Measurements from ENCODE around the gene BFSP2.

Gene BFSP2

DNA sequence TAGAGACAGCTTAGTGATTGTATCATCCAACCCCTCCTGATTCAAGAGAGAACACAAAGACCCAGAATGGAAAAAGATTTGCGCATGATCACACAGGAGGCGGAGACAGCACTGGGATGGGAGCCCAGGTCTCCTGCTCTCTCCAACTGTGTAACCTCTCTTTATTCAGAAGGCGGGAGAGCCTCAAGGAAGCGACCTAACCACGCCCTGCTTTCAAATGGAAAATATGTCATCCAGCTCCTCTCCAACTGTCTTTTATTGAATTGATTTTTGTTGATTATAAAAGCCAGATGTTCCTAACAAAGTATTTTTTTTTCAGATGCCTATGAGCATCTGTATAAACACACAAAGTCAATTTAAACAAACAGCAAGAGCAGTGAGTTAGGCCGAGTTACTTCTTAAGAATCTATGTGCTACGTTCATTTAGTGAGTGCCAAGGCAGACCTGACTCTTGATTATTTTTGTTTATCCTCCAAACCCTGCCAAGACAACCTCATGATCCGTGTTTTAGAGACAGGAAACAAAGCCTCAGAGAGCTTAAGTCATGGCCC lies 74.5 kb downstream of the BFSP2 start:
- WGBS, 2 donors (ENCODE audit: extremely low coverage in 2 of 2, insufficient read length in 2 of 2, insufficient replicate concordance in 1 of 2), result no CpG with 5 or more reads among the region's 8 CpGs
- no peak overlapping the region for H3K4me3 ChIP-seq (ENCODE audit: low read length in 2 of 2)
- no peak overlapping the region for H2BK15ac ChIP-seq (ENCODE audit: low read length)
- no peak overlapping the region for H3K14ac ChIP-seq (ENCODE audit: low read length)
- H3K27me3 ChIP-seq (ENCODE audit: control insufficient read depth in 3 of 3, insufficient read depth in 3 of 3, low read depth in 1 of 3, low read length in 3 of 3), result peaks cover 0 to 6% (median 0%) of the 10 kb centered on the region in 3 experiments
- H2BK12ac ChIP-seq (ENCODE audit: low read length), result peak overlapping the region; percentile 12
- no peak overlapping the region for H3K4ac ChIP-seq (ENCODE audit: low read length)
- no peak overlapping the region for H3K18ac ChIP-seq (ENCODE audit: low read length)
- no peak overlapping the region for H2AK5ac ChIP-seq (ENCODE audit: low read depth, low read length)
- H3K4me1 ChIP-seq (ENCODE audit: control insufficient read depth in 2 of 2, insufficient read depth in 1 of 2, low read depth in 1 of 2, low read length in 2 of 2), result peaks cover 2 to 36% of the 10 kb centered on the region in 2 donors
- no peak overlapping the region for H3K4me2 ChIP-seq (ENCODE audit: insufficient read depth, low read length, poor library complexity, severe bottlenecking)
- H2AFZ ChIP-seq (ENCODE audit: low read length), result peak overlapping the region; percentile 44
- no peak for DNase-seq (ENCODE audit: low spot score)
- H2BK120ac ChIP-seq (ENCODE audit: low read depth, low read length), result no peak overlapping the region
- no peak overlapping the region for H3K9ac ChIP-seq (ENCODE audit: low read depth, low read length, poor library complexity)
- no peaks in the 10 kb centered on the region for H3K79me1 ChIP-seq (ENCODE audit: low read depth, low read length)
- H4K8ac ChIP-seq (ENCODE audit: low read depth, low read length), result no peak overlapping the region
- H3K27ac ChIP-seq (replicated peaks; ENCODE audit: low read length), result peak overlapping the region; percentile 94
- no peaks in the 10 kb centered on the region for H3K9me3 ChIP-seq (replicated peaks in 1 of 2; ENCODE audit: control insufficient read depth in 2 of 2, insufficient read depth in 1 of 2, low read depth in 1 of 2, low read length in 2 of 2)
- no peaks in the 10 kb centered on the region for H3K36me3 ChIP-seq (replicated peaks in 1 of 2; ENCODE audit: control insufficient read depth in 2 of 2, insufficient read depth in 2 of 2, low read length in 2 of 2)
- H2BK5ac ChIP-seq (ENCODE audit: low read length), result peak overlapping the region; percentile 40
- H4K91ac ChIP-seq (ENCODE audit: low read depth, low read length, poor library complexity), result no peak overlapping the region
- no peak overlapping the region for H3K23ac ChIP-seq (ENCODE audit: low read depth, low read length, poor library complexity)

DNA sequence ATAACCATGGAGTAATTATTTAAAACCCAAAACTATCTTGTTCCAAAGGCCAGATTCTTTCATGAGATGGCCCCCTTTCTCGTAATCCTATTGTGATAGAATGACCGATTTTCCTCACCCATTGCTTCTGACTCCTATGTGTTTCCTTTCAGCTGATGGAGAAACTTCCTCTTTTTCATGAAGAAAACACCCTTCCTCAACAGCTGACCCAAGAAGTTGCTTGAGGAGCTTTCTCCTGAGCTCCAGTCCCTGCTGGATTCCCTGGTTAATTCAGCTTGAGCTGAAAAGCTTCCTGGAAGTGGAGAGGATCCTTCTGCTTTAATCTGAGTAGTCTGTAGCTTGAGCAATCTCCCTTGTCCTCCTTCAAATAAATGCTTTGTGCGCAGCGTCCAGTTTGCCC lies 75.0 kb downstream of the BFSP2 start:
- Histone ChIP-seq H3K4ac (ENCODE audit: low read length) (no peak overlapping the region), H3K4me3 (ENCODE audit: low read length in 2 of 2) (no peak overlapping the region), H3K27ac (replicated peaks; ENCODE audit: low read length) (peak overlapping the region; percentile 94), H2BK120ac (ENCODE audit: low read depth, low read length) (peak overlapping the region; percentile 90), H2BK12ac (ENCODE audit: low read length) (no peak overlapping the region), H2BK5ac (ENCODE audit: low read length) (peak overlapping the region; percentile 40), H3K36me3 (replicated peaks in 1 of 2; ENCODE audit: control insufficient read depth in 2 of 2, insufficient read depth in 2 of 2, low read length in 2 of 2) (no peaks in the 10 kb centered on the region), H3K23ac (ENCODE audit: low read depth, low read length, poor library complexity) (no peak overlapping the region), H3K79me1 (ENCODE audit: low read depth, low read length) (no peaks in the 10 kb centered on the region), H4K8ac (ENCODE audit: low read depth, low read length) (no peak overlapping the region), H3K14ac (ENCODE audit: low read length) (no peak overlapping the region), H2AK5ac (ENCODE audit: low read depth, low read length) (peak overlapping the region; percentile 33), H3K18ac (ENCODE audit: low read length) (peak overlapping the region; percentile 91), H3K9ac (ENCODE audit: low read depth, low read length, poor library complexity) (no peak overlapping the region), H4K91ac (ENCODE audit: low read depth, low read length, poor library complexity) (peak overlapping the region; percentile 87), H2AFZ (ENCODE audit: low read length) (no peak overlapping the region), H3K27me3 (ENCODE audit: control insufficient read depth in 3 of 3, insufficient read depth in 3 of 3, low read depth in 1 of 3, low read length in 3 of 3) (peaks cover 0 to 4% (median 0%) of the 10 kb centered on the region in 3 experiments), H3K4me1 (ENCODE audit: control insufficient read depth in 2 of 2, insufficient read depth in 1 of 2, low read depth in 1 of 2, low read length in 2 of 2) (peaks cover 2 to 37% of the 10 kb centered on the region in 2 donors), H3K4me2 (ENCODE audit: insufficient read depth, low read length, poor library complexity, severe bottlenecking) (no peak overlapping the region), H2BK15ac (ENCODE audit: low read length) (peak overlapping the region; percentile 41), H3K9me3 (replicated peaks in 1 of 2; ENCODE audit: control insufficient read depth in 2 of 2, insufficient read depth in 1 of 2, low read depth in 1 of 2, low read length in 2 of 2) (no peaks in the 10 kb centered on the region)
- no CpG with 5 or more reads among the region's 4 CpGs for WGBS, 2 donors (ENCODE audit: extremely low coverage in 2 of 2, insufficient read length in 2 of 2, insufficient replicate concordance in 1 of 2)
- DNase-seq (ENCODE audit: low spot score), result no peak

DNA sequence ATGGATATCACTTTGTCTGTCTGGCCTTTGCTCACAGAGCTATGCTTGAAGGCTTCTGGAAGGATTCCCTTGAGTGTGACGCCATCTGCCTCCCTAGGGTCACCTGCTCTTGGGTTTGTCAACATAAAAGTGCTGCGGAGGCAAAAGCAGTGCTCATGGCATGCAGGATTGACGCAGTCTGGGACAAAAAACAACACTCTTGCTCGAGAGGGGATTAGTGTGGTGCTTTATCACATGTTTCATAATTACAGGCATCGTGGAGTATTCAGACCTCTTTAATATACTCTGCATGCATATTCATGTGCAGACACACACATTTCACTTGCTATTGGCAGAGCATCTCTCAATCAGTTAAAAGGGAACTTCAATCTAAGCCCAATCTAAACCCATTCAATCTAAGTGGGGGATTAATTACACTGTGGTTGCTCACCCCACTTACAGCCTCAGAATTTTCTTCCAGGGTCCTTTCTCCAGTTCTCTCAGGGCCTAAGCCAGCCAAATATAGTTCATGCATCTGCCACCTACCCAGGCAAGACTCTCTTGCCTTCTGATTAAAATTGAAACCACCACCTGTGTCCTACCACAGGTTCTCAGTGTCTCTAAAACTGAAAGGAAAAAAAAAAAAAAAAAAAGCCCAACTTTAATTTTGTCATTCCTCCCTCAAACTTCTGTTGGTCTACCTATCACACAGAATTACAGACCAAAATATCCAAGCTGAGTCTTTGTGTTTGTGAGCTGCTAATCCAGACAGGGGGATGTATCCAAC lies 75.6 kb downstream of the BFSP2 start:
- WGBS, 2 donors (ENCODE audit: extremely low coverage in 2 of 2, insufficient read length in 2 of 2, insufficient replicate concordance in 1 of 2), result no CpG with 5 or more reads among the region's 5 CpGs
- no peak overlapping the region for H3K4me2 ChIP-seq (ENCODE audit: insufficient read depth, low read length, poor library complexity, severe bottlenecking)
- peak overlapping the region; percentile 55 for H3K4ac ChIP-seq (ENCODE audit: low read length)
- H3K4me3 ChIP-seq (ENCODE audit: low read length in 2 of 2), result no peak overlapping the region
- peak overlapping the region; percentile 40 for H2BK5ac ChIP-seq (ENCODE audit: low read length)
- H2BK12ac ChIP-seq (ENCODE audit: low read length), result peak overlapping the region; percentile 77
- H3K36me3 ChIP-seq (replicated peaks in 1 of 2; ENCODE audit: control insufficient read depth in 2 of 2, insufficient read depth in 2 of 2, low read length in 2 of 2), result no peaks in the 10 kb centered on the region
- H2AK5ac ChIP-seq (ENCODE audit: low read depth, low read length), result peak overlapping the region; percentile 33
- H3K23ac ChIP-seq (ENCODE audit: low read depth, low read length, poor library complexity), result no peak overlapping the region
- H4K91ac ChIP-seq (ENCODE audit: low read depth, low read length, poor library complexity), result peak overlapping the region; percentile 87
- no peak overlapping the region for H2AFZ ChIP-seq (ENCODE audit: low read length)
- peak overlapping the region; percentile 94 for H3K27ac ChIP-seq (replicated peaks; ENCODE audit: low read length)
- H3K14ac ChIP-seq (ENCODE audit: low read length), result no peak overlapping the region
- DNase-seq (ENCODE audit: low spot score), result no peak
- no peak overlapping the region for H3K9ac ChIP-seq (ENCODE audit: low read depth, low read length, poor library complexity)
- H2BK120ac ChIP-seq (ENCODE audit: low read depth, low read length), result peak overlapping the region; percentile 90
- H3K79me1 ChIP-seq (ENCODE audit: low read depth, low read length), result no peaks in the 10 kb centered on the region
- H3K18ac ChIP-seq (ENCODE audit: low read length), result peak overlapping the region; percentile 91
- H3K27me3 ChIP-seq (ENCODE audit: control insufficient read depth in 3 of 3, insufficient read depth in 3 of 3, low read depth in 1 of 3, low read length in 3 of 3), result peaks cover 0 to 4% (median 0%) of the 10 kb centered on the region in 3 experiments
- no peaks in the 10 kb centered on the region for H3K9me3 ChIP-seq (replicated peaks in 1 of 2; ENCODE audit: control insufficient read depth in 2 of 2, insufficient read depth in 1 of 2, low read depth in 1 of 2, low read length in 2 of 2)
- no peak overlapping the region for H4K8ac ChIP-seq (ENCODE audit: low read depth, low read length)
- H2BK15ac ChIP-seq (ENCODE audit: low read length), result peak overlapping the region; percentile 41
- H3K4me1 ChIP-seq (ENCODE audit: control insufficient read depth in 2 of 2, insufficient read depth in 1 of 2, low read depth in 1 of 2, low read length in 2 of 2), result peaks cover 2 to 40% of the 10 kb centered on the region in 2 donors

DNA sequence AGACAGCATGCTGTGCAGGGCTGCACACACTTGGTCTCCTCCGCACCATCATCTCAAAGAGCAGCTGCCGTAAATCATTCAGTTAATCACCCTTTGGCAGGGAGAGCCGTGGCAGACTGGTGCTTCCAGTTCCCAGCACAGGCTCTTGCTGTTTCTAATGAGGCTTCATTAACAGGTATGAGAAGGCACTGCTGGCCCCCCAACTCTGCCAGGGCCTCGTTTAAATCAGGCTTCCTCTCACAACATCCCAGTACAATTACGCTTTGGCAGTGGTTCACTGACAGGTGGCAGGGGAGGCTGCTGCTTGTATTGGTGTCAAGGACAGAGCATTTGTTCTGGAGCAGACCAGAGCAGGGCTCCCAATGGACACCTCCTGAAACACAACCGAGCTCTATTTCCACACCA lies 77.1 kb downstream of the BFSP2 start:
- H3K36me3 ChIP-seq (replicated peaks in 1 of 2; ENCODE audit: control insufficient read depth in 2 of 2, insufficient read depth in 2 of 2, low read length in 2 of 2), result no peaks in the 10 kb centered on the region
- no peaks in the 10 kb centered on the region for H3K27me3 ChIP-seq (ENCODE audit: control insufficient read depth in 3 of 3, insufficient read depth in 3 of 3, low read depth in 1 of 3, low read length in 3 of 3)
- H2BK5ac ChIP-seq (ENCODE audit: low read length), result no peak overlapping the region
- H3K9ac ChIP-seq (ENCODE audit: low read depth, low read length, poor library complexity), result no peak overlapping the region
- no peak overlapping the region for H4K91ac ChIP-seq (ENCODE audit: low read depth, low read length, poor library complexity)
- no peak overlapping the region for H4K8ac ChIP-seq (ENCODE audit: low read depth, low read length)
- no peak overlapping the region for H2BK12ac ChIP-seq (ENCODE audit: low read length)
- peak overlapping the region; percentile 33 for H2AK5ac ChIP-seq (ENCODE audit: low read depth, low read length)
- WGBS, 2 donors (ENCODE audit: extremely low coverage in 2 of 2, insufficient read length in 2 of 2, insufficient replicate concordance in 1 of 2), result no CpG with 5 or more reads among the region's 6 CpGs
- H3K4ac ChIP-seq (ENCODE audit: low read length), result no peak overlapping the region
- H3K79me1 ChIP-seq (ENCODE audit: low read depth, low read length), result no peaks in the 10 kb centered on the region
- H3K4me1 ChIP-seq (ENCODE audit: control insufficient read depth in 2 of 2, insufficient read depth in 1 of 2, low read depth in 1 of 2, low read length in 2 of 2), result peaks cover 2 to 38% of the 10 kb centered on the region in 2 donors
- no peak overlapping the region for H2BK15ac ChIP-seq (ENCODE audit: low read length)
- no peaks in the 10 kb centered on the region for H3K9me3 ChIP-seq (replicated peaks in 1 of 2; ENCODE audit: control insufficient read depth in 2 of 2, insufficient read depth in 1 of 2, low read depth in 1 of 2, low read length in 2 of 2)
- H3K23ac ChIP-seq (ENCODE audit: low read depth, low read length, poor library complexity), result no peak overlapping the region
- H3K18ac ChIP-seq (ENCODE audit: low read length), result peak overlapping the region; percentile 32
- H3K27ac ChIP-seq (replicated peaks; ENCODE audit: low read length), result peak overlapping the region; percentile 17
- H3K4me3 ChIP-seq (ENCODE audit: low read length in 2 of 2), result no peak overlapping the region
- no peak overlapping the region for H3K14ac ChIP-seq (ENCODE audit: low read length)
- no peak overlapping the region for H2BK120ac ChIP-seq (ENCODE audit: low read depth, low read length)
- H3K4me2 ChIP-seq (ENCODE audit: insufficient read depth, low read length, poor library complexity, severe bottlenecking), result no peak overlapping the region
- no peak for DNase-seq (ENCODE audit: low spot score)
- no peak overlapping the region for H2AFZ ChIP-seq (ENCODE audit: low read length)

All from neuronal stem cell (in vitro differentiated cells).